Activated naive CD4-positive, alpha-beta T cell (primary cell): Measurements from ENCODE around the gene SLCO1A2.

Experiments used
- DNase-seq, 4 experiments: peaks; one replicate each; lab custom pipeline; 2025; lab: John Stamatoyannopoulos, UW

SLCO1A2 gene

DNA sequence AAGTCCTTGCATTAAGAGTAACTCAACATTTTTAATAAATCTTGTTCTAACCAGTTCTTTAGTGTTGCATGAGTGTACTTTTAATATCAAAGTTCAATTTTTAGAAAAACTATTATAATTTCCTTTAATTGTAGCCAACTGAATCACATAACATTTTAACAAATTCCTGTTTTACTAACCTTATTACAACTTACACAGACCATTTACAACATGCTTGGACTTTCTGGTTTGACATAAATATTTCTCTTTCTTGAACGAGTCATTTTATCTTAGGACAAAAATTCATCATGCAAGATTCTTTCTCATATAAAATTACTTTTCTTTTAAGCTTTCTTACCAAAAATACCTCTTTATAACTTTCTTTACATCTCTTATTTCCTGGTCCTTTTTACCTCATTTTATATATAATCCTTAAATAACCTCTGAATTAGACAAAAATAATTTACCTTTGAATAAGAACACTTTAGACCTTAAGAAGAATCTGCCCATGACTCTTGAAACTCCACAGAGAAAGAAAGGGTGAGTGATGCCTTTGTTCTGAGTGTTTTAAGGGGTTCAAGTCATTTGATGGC, 3.9 kb downstream of the SLCO1A2 start:
- DNase-seq, result no peak

GRCh38 chr12:21328578-21328977, 6.1 kb downstream of the SLCO1A2 start:
- no peak for DNase-seq

GRCh38 chr12:21324551-21324950, 10.2 kb downstream of the SLCO1A2 start:
- no peak for DNase-seq

DNA sequence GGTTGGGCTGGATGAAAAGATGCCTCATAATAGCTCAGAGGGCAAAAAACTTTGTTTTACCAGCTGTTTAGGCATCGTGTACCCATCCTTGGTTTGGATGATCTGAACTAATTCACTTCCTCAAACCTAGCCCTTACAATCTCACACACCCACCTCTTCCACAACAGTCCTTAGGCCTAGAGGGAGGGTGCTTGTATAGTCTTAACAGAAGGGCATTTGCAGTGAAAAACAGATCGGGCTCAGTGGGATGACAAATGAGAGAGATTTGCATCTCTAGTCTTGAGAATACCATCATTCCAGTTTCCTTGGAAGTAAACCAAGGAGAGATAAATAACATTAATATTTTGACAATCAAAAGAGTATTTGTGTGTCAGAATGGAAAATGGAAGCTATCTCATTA, 11.0 kb downstream of the SLCO1A2 start:
- no peak for DNase-seq

GRCh38 chr12:21308785-21309184, 25.9 kb downstream of the SLCO1A2 start:
- no peak for DNase-seq

GRCh38 chr12:21305661-21306060, 29.1 kb downstream of the SLCO1A2 start:
- DNase-seq, result no peak

DNA sequence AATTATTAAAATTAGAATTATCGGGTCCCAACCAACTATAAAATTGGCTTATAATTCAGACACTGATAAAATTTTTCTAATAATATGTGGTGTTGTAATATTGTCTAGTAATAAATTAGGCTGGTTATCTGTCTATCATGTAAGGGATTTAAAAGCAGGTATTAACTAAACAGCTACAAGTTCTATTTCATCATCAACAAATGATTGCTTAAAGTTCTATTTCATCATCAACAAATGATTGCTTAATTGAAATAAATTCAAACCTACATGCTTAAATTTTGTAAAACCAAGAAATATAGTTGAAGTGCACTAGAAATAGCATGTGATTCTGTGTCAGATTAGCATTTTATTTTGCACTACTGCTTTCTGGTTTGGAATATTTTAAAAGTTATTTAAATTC, 34.1 kb downstream of the SLCO1A2 start:
- no peak for DNase-seq

DNA sequence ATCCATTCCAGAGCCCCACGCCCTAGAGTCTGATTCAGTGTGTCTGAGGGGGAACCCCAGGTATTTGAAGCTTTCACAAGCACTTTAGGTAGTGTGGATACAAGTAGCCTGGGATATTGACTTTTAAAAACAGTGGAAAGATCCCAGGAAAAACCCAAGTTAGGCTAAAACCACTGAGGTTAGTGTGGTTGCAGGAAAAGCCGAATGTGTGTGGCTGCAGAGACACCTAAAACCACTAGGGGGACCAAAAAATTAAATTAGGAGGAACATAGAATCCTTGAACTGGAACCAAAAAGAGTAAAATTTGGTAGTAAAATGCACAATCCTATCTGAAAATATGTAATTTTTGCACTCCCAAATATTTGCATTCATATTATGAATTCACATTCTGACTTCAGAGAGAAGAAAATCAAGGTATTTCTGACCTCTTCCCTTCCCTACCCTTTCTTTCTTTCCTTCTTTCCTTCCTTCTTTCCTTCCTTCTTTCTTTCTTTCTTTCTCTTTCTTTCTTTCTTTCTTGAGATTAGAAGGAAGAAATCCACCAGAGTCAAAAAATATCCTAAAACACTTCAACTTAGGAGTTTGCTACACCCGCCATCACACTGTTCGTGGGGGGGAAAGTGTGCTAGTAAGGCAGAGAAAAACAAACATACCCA, 37.8 kb downstream of the SLCO1A2 start:
- no peak for DNase-seq

DNA sequence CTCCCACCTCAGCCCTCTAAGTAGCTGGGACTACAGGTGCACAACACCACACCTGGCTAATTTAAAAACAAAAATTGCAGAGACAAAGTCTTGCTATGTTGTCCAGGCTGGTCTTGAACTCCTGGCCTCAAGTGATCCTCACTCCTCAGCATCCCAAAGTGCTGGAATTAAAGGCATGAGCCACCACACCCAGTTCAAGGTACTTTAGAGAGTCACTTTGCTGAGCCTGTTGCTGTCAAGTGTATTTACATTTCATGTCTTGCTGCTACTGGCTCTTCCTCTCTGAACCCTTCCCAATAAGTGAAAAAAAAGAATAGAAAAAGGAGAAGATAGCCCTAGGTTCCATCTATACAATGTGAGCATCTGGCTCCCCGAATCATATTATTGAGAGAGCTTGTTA, 38.4 kb downstream of the SLCO1A2 start:
- DNase-seq, result no peak

GRCh38 chr12:21294176-21294575, 40.5 kb downstream of the SLCO1A2 start:
- DNase-seq, result no peak

DNA sequence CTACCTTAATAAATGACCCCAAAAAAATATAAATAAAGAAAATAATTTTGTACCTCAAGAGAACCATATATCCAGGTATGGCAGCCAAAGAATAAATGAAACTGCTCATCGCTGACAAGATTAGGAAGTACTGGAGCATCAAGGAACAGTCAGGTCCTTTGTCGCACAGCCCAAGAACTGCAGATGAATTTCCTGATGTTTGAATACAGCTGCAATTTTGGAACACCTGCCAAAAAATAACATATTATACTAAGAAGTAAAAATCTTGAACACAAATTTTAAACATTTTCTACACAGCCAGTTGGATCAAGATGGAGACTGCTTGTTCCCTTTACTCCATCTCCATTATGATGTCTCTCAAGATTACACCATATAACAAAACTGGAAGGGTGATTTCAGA, 42.6 kb downstream of the SLCO1A2 start:
- DNase-seq, result no peak

DNA sequence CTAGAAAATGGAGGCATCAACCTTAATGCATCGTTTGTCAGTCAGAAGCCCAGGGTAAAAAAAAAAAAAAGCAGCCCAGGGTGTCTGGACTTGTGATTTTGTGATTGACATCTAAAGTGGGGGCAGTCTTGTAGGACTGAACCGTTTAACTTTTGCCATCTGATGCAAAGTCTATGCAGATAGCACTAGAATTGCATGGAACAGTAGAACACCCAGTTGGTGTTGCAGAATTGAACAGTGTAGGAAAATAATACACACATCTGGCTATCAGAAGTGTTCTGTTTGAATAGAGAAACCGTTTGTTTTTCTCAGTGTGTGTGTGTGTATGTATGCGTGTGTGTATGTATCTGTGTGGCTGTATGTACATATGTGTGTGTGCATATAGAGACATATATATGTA, 45.0 kb downstream of the SLCO1A2 start:
- DNase-seq, result no peak

- DNase-seq, result no peak
Measured at GRCh38 chr12:21276826-21277225, 57.9 kb downstream of the SLCO1A2 start.

DNA sequence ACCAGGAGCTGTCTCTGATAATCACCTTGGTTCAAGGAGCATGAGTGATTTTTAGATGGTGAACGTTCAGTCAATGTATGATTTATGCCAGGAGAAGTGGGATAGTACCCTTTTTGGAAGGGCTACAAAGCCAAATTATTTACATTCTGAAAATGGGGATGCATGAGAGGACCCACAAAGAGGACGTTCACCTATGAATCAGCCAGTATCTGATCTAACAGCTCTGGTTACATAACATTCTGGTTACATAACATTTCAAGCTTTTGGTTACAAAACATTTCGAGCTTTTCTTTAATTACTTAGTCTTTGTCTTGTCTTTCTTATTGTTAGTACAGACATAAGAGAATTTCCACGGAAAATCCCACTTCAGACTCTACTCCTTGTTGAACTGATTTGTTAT, 68.8 kb downstream of the SLCO1A2 start:
- DNase-seq, result no peak

DNA sequence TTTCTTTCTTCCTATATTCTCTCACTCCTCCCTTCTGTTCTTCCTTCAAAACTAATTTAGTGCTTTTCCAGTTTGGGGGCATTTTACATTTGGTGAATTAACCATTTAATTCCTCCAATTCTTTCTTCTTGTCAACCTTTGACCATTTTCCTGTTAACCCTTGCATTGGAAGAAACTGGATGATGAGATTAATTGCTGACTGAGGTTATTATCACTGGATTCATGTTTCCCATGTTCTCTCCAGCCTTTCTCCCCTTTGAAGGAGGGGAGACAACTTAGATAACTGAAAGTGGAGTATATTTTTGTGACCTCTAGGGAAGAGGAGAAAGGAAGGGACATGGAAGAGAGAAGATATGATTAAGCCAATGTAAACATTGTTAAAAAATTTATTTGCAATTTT, 70.5 kb downstream of the SLCO1A2 start:
- DNase-seq, result no peak

GRCh38 chr12:21257172-21257571, 77.5 kb downstream of the SLCO1A2 start:
- DNase-seq, result no peak

DNA sequence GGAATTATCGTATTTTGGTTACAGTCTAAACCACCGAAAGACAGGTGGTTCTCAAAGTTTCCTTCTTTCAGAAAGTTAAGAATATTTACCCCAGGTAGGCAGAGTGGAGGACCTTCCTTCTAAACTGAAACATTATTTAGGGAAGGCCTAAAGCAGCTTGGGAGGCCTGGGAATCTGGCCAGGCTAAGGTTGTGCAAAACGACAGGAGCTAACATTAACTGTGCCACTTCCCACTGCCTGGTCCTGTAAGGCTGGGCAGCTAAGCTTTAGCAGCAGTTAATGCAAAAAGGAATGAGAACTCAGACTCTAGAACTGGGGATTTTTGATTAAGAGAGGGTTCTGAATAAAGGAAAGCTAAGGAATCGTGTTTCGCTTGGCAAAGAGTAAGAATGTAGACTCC, 82.6 kb downstream of the SLCO1A2 start:
- DNase-seq, result no peak

DNA sequence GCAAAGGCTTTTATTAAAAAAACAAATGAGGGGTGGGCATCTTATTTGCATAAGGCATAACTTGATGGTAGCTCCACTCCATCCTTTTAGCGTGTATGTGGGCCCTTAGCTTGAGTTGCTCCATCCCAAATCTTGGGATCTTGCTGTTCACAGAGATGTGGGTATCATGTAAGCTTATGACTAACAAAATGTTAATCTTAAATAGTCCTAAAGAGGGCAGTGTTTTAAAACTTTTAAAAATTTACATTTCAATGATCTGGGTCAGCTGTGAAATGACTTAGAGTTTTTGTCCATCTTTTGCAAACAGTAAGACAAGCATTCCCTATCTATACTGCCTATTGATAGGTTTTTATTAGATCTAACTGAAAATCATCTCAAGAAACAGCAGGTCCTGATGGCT, 86.0 kb downstream of the SLCO1A2 start:
- no peak for DNase-seq

- no peak for DNase-seq
Measured at GRCh38 chr12:21239866-21240265, 94.9 kb downstream of the SLCO1A2 start.

GRCh38 chr12:21234395-21234794, 100.3 kb downstream of the SLCO1A2 start:
- no peak for DNase-seq

GRCh38 chr12:21223930-21224329, 110.8 kb downstream of the SLCO1A2 start:
- no peak for DNase-seq

DNA sequence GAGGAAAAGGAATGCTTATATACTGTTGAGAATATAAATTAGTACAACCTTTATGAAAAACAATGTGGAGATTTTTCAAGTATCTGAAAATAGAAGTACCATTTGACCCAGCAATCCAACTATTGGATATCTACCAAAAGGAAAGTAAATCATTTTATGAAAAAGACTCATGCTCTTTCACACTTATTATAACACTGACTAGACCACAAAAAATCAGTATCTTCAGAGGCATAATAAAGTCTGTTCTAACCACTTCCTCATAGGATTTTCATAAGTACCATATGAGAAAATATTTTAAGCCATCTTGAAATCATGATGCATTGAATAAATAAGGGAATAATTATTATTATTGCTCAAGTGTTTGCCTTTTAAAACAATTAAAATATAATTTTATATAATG, 112.9 kb downstream of the SLCO1A2 start:
- no peak for DNase-seq

GRCh38 chr12:21221072-21221471, 113.6 kb downstream of the SLCO1A2 start:
- no peak for DNase-seq

DNA sequence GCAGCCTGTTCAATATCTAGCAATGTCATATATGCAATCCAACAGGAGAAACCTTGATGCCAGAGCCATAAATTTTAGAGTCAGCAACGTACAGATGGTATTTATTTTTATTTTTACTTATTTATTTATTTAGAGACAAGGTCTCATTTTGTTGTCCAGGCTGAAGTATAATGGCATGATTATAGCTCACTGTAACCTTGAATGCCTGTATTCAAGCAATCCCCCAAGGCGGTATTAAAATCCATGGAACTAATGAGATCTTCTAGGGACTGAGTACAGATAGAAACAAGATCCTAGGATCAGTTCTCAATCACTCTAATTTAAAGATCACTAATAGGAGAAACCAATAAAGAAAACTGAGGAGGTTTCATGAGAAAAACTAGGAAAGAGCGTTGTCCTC, 114.5 kb downstream of the SLCO1A2 start:
- no peak for DNase-seq
